UCSD-AML1 (cell line): ENCODE results near the gene ZNHIT2.

ENCODE experiments used
- DNase-seq: peaks from one replicate; lab custom pipeline; 2025; ENCODE audit not compliant: unreplicated experiment; lab: John Stamatoyannopoulos, UW

The ZNHIT2 gene

GRCh38 chr11:65134240-65134951 lies 16.9 kb upstream of the ZNHIT2 start, which contains the start of gene SYVN1:
SYVN1 (minus strand) TSS chr11:65134519; CDS start chr11:65133601, 918 bp downstream.
- peak; percentile 89 for DNase-seq

- no peak for DNase-seq
These were observed 16.2 kb upstream of the ZNHIT2 start for GRCh38 chr11:65133724-65134123.

DNA sequence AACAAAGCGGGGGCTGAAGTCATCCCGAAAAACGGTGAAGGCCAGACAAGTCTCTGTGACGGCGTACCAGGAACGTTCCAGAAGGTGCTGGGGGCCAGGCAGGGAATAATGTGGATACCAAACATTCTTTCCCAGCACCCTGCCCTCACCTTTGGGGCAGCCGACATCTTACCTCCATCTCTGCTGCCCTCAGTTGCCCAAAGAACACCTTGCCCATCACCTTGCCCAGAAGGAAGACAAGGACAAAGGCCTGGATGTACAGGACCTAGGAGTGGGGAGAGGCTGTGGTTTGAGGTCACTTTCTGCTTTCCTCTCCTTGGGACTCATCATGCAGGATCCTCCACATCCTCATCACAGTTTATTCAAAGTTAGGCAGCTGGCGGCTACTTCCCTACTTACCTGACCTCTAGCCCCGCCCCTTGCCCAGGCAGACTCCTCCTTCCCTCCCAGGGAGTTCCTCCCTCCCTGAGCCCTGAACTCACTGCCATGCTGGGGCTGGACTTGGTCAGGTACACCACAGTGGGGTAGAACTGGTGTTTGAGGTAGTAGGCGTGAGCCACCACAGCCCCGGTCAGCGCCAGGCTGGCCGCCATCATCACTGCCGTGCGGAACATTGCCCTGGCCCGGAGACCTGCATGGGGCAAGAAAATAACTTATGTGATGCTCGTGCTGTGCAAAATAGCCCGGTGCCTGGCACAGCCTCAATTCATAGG lies 15.6 kb upstream of the ZNHIT2 start:
- DNase-seq = no peak

- no peak for DNase-seq
These were observed 14.9 kb upstream of the ZNHIT2 start for GRCh38 chr11:65132238-65132987.

DNA sequence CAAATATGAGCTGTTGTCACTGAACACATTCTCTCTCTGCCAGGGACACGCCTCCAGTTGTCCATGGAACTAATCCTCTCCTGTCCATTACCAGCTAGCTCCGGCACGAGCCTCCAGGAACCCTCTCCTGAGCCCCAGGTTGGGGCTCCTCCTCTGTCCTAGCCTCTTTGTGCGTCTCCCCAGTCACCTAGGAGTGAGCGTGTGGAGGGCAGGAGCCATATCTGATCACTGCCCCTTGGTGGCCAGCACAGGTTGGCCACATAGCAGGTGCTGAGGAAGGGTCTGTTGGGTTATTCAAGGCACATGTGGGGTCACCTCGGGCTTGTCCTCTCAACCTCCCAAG lies 14.4 kb upstream of the ZNHIT2 start:
- no peak for DNase-seq

- no peak for DNase-seq
These were observed 13.9 kb upstream of the ZNHIT2 start for GRCh38 chr11:65131417-65131776.

GRCh38 chr11:65130631-65131416 lies 13.3 kb upstream of the ZNHIT2 start:
- no peak for DNase-seq

DNA sequence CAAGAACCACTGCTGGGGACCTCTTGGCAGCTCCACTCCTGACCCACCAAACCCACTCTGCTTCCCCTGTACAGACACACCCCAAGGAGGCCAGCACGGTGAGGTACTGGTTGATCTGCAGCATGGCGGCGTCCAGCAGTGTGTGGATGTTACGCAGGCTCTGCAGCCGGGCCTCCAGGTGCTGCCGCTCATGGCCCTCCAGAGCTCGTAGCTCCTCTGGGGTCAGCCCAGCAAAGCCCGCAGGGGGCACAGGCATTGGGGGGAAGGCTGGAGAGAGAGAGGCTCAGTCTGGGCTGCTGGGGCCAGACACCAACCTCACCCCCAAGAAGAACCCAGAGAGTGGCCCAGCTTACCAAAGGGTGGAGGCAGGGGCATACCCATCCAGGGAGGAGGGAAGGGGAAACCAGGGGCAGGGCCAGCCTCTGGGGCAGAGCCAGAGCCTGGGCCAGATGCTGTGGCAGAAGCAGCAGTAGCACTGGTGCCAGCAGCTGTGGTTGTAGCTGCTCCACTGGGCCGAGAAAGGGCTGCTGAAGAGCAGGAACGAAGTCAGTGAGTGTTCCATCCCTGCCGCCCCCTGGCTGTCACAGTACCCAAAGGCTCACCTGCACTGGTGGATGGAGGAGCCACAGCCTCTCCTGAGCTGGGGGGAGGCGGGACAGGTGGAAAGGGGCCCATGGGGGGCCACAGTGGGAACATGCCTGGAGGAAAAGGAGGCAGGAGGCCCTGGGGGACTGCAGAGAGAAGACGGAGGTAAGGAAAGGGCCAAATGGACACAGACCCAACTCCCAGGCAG lies 12.3 kb upstream of the ZNHIT2 start:
- no peak for DNase-seq

- no peak for DNase-seq
These were observed 11.0 kb upstream of the ZNHIT2 start for GRCh38 chr11:65128182-65129145.

DNA sequence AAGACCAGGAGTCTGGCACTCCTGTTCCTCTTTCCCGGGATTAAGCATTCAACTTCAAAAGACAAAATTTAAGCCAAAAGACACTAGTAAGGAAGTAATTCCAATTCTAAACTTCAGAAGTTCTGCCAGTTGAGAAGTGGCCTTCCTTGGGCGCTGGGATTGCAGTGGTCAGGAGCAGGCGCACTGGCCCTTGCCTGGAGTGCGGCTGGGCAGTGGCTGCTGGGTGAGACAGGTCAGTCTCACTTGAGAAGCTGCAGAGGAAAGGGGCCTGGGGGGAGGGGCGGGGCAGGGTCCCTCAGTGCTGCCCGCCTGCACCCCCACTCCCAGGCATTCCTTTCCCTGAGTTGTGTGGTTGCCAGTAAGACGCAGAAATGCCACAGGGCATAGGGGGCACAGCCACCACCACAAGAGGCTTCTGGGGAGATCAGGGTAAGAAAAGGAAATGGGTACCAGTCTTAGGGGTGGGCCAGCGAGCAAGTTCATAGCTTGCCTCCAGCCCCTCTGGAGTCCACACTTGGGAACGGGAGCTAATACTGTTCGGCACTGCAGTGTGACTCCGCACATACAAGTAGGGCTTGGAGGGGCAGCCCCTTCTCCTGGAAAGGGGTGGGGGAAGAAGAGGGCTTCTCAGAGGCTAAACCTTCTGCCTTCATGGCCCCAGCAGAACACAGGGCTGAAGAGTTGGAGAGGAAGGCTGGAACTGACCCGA lies 10.1 kb upstream of the ZNHIT2 start:
- DNase-seq = no peak

GRCh38 chr11:65126624-65127274 lies 9.2 kb upstream of the ZNHIT2 start:
- no peak for DNase-seq

DNA sequence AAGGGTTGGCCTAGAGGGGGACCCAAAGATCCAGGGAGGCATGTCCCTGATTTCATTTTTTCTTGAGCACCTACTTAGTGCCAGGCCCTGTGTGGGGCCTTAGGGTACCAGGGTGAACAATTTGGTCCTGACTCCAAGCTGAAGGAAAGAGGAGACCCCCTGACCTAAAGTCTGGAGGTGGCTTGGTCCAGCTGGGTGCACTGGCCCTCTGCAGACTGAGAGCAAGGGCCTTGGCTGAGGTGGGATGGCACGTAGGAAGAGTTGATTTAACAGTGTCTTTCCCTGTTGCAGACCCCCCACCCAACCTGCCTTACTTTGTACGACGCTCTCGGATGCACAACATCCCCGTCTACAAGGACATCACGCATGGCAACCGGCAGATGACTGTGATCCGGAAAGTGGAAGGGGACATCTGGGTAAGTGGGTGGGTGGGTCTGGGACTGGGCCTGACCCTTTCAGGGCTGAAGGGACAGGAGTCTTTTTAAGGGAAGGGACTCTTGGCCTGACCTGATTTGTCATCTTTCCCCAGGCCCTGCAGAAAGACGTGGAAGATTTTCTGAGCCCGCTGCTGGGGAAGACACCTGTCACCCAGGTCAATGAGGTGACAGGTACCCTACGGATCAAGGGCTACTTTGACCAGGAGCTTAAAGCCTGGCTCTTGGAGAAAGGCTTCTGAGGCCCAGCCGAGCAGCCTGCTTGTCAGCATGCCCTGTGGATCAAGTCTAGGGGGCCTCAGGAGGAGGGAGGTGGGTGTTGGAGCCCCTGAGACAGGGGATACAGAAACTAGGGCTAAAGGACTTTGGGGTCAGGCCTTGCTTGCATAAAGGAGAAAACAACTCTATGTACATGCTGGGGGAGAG lies 7.9 kb upstream of the ZNHIT2 start:
- no peak for DNase-seq

GRCh38 chr11:65124480-65125196 lies 7.1 kb upstream of the ZNHIT2 start:
- no peak for DNase-seq

GRCh38 chr11:65121865-65122696 lies 4.6 kb upstream of the ZNHIT2 start, which contains the start of the genes FAU and MRPL49:
FAU (minus strand) TSS chr11:65122134; CDS start chr11:65121813, 321 bp downstream.
MRPL49 (plus strand) TSS chr11:65122321; CDS start chr11:65122347, 26 bp downstream.
- DNase-seq = peak; percentile 98

GRCh38 chr11:65121447-65121864 lies 4.0 kb upstream of the ZNHIT2 start:
- DNase-seq = peak; percentile 33
